Fibroblast of the aortic adventitia (primary cell): ENCODE measurements around the gene BRI3. TPM values are rescaled to one million over a fixed set of nuclear protein-coding genes. Genes with fewer than 3 reads are reported as not detected.
A peak's percentile ranks its signal among the peaks of the same experiment; 100 is the strongest.

Source experiments
- DNase-seq: peaks from one replicate; pipeline ENCODE4 v3.0.0-alpha.2; 2010; ENCODE audit warnings: low read depth
- H3K4me3 ChIP-seq: 2 replicates; pipeline ENCODE4 v1.5.1; 2011; ENCODE audit warnings: low read depth, mild to moderate bottlenecking, control low read depth, low read length, moderate library complexity
- CTCF ChIP-seq: IDR thresholded peaks from 2 replicates; pipeline ENCODE4 v1.5.1; 2011; ENCODE audit warnings: mild to moderate bottlenecking, low read length, control low read depth, inconsistent platforms; ENCODE audit not compliant: insufficient read depth
- total RNA-seq: library from RNA; depleted of rRNA; stranded (reverse); fragments of >200 nt; gene quantifications from 2 replicates; pipeline ENCODE4 v1.2.3, GENCODE V29; 2012; ENCODE audit warnings: low replicate concordance

BRI3 gene
- 22.5 and 105 TPM in 2 replicates for total RNA-seq

DNA sequence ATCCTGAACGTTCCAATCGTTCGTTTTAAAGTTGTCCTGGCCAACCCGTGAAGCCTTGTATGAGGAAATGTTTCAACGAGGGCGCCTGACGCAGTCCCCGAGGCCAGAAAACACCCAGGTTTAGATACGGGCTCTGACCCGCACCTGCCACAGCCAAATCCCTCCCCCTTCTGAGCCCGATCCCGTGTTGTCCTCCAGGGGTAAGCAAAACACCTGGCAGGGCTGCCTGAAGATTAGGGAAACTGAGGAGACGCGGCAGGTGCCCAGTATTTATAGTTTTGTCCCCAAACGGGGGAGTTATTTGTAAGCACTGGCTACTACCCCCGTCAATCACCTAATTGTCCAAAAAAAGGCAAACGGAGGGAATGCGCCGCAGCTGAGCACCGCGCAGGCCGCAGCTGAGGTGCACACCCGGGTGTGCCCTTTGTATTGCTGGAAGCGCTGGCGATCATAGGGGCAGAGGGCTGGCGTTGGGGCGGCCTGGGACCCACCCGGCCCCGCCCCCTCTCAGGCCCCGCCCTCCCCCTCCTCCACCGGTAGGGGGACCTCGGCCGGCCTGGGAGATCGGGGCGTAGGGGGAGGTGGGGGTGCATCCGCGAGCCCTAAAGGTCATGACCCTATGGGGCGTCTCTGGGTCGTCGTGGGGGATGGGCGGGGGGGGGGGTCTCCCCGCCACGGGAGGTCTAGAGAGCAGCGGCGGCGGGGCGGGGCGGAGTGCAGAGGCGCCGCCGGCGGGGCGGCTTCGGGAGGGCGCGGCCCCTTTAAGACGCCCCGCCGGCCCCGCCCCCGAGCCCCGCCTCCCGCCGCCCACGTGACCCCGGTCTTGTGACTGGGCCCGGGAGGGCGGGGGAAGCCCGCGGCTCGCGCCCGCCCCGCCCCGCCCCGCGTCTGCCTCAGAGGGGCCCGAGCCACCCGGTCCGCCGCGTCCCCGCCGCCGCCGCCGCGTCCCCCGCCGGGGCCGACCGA, at the start of gene BRI3:
Gene BRI3, plus strand, starts transcription at position 896 of the 966 bp plus-strand sequence. CDS start 110 bp downstream, outside the sequence.
- peak; percentile 78 for DNase-seq
- peak within 1 kb of the TSS; percentile 95 for H3K4me3 ChIP-seq
- no peak for TF ChIP-seq CTCF

DNA sequence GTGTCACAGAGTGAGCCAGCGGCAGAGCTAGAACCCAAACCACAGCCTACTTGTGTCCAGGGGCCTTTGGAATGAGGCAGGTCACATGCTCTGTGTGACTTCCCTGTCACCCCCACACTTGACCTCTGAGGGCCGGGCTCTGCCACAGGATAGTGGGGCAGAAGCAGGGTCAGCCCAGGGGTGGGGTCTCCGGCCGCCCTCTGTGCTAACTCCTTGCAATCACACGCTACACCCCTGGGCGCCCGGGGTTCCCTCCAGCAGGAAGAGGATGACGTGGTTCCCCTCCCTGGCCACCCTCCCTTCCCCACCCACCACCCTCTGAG, 49.3 kb upstream of the BRI3 start:
- no peak overlapping the region for H3K4me3 ChIP-seq
- DNase-seq = no peak
- TF ChIP-seq CTCF = no peak

- no peak for TF ChIP-seq CTCF
- no peak overlapping the region for H3K4me3 ChIP-seq
- no peak for DNase-seq
Observed at GRCh38 chr7:98232799-98233198, 48.7 kb upstream of the BRI3 start.

DNA sequence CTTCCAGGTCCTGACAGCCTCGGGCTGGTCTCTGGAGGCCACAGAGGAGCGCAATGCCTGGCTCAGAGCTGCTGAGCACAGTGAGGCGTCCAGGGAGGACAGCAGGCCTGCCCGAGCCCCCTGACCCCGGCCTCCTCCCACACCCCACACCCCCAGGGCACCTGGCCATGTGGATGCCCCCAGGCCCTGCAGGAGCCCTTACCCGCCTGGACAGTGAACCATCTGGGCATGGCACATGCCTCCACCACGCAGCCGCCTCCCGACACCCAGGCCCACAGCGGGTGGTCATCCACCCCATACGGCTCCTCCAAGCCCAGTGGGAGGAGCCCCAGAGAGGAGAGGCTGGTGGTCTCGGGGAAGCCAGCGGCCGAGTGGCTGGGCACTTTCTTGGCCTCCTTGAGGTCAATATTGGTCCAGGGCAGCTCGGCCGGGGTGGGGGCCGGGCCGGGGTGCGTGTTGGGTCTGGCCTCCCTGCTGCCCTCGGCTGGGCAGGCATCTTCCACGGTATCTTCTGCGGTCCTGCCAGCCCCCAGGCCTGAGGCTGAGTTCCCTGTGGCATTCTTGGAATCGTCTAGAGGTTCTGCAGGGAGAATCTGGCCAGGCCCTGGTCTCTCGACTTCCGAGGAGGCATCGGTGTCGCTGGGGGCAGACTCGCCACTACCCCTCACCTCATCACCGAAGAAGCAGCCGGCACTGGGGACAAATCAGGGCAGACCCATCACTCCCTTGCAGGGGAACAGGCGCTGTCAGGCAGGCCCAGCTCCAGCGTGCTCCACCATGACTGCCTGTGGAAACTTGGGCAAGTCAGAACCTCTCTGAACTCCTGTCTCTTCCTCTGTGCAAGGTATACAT, 48.0 kb upstream of the BRI3 start:
- DNase-seq = no peak
- no peak overlapping the region for H3K4me3 ChIP-seq
- TF ChIP-seq CTCF = no peak

GRCh38 chr7:98234429-98235147, 46.9 kb upstream of the BRI3 start:
- DNase-seq = peak; percentile 8
- TF ChIP-seq CTCF = peak; percentile 12

DNA sequence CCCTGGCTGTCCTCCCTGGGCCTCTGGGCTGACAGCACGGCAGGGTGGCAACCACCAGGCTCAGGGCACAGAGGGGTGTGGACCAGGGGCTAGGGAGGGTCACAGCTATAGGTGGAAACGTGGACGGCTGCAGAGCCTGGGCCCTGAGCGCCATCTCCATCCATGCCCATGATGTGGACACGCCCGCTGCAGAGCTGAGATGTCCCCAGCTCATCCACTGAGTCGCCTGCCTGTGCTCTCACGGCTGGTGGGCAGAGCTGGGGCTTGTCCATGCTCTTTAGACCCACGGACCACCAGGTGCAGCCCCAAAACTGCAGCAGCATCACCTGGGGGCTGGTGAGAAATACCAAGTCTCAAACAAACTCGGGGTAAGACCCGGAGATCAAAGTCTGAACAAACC, 45.6 kb upstream of the BRI3 start:
- no peak overlapping the region for H3K4me3 ChIP-seq
- DNase-seq = no peak
- no peak for TF ChIP-seq CTCF

More at GRCh38 chr7:98234429-98235147, 46.9 kb upstream of the BRI3 start:
- no peak overlapping the region for H3K4me3 ChIP-seq
